Prostate gland (tissue), 2 donors: ENCODE measurements around the gene PCLO. TPM values are rescaled to one million over a fixed set of nuclear protein-coding genes. Genes with fewer than 3 reads are reported as not detected.

ENCODE experiments used
- DNase-seq: peaks from one replicate; pipeline ENCODE4 v3.0.0-alpha.2; 2019; ENCODE audit warnings: low spot score
- H3K27ac ChIP-seq, 2 donors: fragments of 200-600 bp; sonication (generic); 2 replicates each; pipeline ENCODE4 v1.5.1; 2017 to 2019
- H3K27me3 ChIP-seq: fragments of 200-600 bp; sonication (generic); replicated peaks from 2 replicates; pipeline ENCODE4 v1.5.1; 2019; ENCODE audit not compliant: insufficient read depth
- H3K36me3 ChIP-seq, 2 donors: fragments of 200-600 bp; sonication (generic); 1 replicate in 1 of 2; 2 replicates in 1 of 2; pipeline versions ENCODE4 v1.5.1 to v1.8.1; 2017 to 2019
- H3K4me1 ChIP-seq: fragments of 200-600 bp; sonication (generic); replicated peaks from 2 replicates; pipeline ENCODE4 v1.5.1; 2019
- H3K4me3 ChIP-seq, 2 donors: fragments of 200-600 bp; sonication (generic); 2 replicates each; pipeline ENCODE4 v1.5.1; 2017 to 2019
- H3K9me3 ChIP-seq: fragments of 200-600 bp; sonication (generic); 2 replicates; pipeline ENCODE4 v1.5.1; 2017
- POLR2A ChIP-seq: fragments of 450-650 bp; IDR thresholded peaks from one replicate; pipeline ENCODE4 v1.6.1; 2016; ENCODE audit warnings: antibody characterized with exemption, mild to moderate bottlenecking
- POLR2AphosphoS5 ChIP-seq: sonication (generic); formaldehyde crosslinking; IDR thresholded peaks from one replicate; pipeline ENCODE4 v1.6.1; 2017; ENCODE audit warnings: antibody characterized with exemption
- WGBS: methylation state at CpG from one replicate; pipeline ENCODE4 v1.1.5; 2018; 5-methylcytosine and 5-hydroxymethylcytosine counted together
- intact Hi-C: fragments of 100-400 bp; cut with DNase I; formaldehyde crosslinking; loops from one replicate; pipeline ENCODE4 v1.14.2; 2022
- total RNA-seq, 2 donors: library from RNA; depleted of rRNA; stranded (reverse); fragments of >200 nt; gene quantifications; one replicate each; pipeline ENCODE4 v1.1.0, GENCODE V29; 2016
- TF ChIP-seq, protein P1 (sequence below), 4 experiments: fragments of 200-600 bp in 2 of 4; fragments of 450-650 bp in 2 of 4; sonication (generic) in 2 of 4; IDR thresholded peaks; 1 replicate in 3 of 4; 2 replicates in 1 of 4; pipeline ENCODE4 v1.5.1; 2016 to 2019; ENCODE audit warnings: antibody characterized with exemption in 4 of 4, mild to moderate bottlenecking in 2 of 4, moderate library complexity in 2 of 4

The PCLO gene
- total RNA-seq, 2 donors from 2014 or later: 14.5 to 25.2 TPM

DNA sequence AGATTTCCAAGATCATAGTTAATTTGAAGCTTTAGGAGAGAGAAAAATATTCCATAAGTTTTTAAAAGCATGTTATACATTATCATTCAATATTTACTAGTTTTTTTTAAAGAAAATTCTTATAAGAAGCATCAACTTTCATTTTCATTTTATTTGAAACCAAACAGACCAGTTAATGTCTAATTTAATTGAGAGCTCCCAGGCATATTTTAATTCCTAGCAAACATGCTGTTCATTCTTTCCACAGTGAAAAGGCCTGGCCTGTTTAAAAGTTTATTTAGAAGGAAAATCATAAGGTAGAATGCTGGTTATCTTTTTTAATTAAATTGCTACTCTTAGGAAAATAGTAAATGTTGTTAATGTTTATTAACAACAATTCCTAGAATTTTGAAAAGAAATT, 324.4 kb downstream of the PCLO start:
- no peaks in the 10 kb centered on the region for H3K4me1 ChIP-seq
- H3K27me3 ChIP-seq: no peaks in the 10 kb centered on the region
- H3K9me3 ChIP-seq: no peaks in the 10 kb centered on the region
- intact Hi-C loops: no loop called here
- no peaks in the 10 kb centered on the region for H3K36me3 ChIP-seq
- no peak overlapping the region for H3K27ac ChIP-seq
- DNase-seq: no peak
- TF ChIP-seq, protein P1, sequence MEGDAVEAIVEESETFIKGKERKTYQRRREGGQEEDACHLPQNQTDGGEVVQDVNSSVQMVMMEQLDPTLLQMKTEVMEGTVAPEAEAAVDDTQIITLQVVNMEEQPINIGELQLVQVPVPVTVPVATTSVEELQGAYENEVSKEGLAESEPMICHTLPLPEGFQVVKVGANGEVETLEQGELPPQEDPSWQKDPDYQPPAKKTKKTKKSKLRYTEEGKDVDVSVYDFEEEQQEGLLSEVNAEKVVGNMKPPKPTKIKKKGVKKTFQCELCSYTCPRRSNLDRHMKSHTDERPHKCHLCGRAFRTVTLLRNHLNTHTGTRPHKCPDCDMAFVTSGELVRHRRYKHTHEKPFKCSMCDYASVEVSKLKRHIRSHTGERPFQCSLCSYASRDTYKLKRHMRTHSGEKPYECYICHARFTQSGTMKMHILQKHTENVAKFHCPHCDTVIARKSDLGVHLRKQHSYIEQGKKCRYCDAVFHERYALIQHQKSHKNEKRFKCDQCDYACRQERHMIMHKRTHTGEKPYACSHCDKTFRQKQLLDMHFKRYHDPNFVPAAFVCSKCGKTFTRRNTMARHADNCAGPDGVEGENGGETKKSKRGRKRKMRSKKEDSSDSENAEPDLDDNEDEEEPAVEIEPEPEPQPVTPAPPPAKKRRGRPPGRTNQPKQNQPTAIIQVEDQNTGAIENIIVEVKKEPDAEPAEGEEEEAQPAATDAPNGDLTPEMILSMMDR (IDR thresholded peaks at IDR 0.05): no peak
- H3K4me3 ChIP-seq: no peak overlapping the region

DNA sequence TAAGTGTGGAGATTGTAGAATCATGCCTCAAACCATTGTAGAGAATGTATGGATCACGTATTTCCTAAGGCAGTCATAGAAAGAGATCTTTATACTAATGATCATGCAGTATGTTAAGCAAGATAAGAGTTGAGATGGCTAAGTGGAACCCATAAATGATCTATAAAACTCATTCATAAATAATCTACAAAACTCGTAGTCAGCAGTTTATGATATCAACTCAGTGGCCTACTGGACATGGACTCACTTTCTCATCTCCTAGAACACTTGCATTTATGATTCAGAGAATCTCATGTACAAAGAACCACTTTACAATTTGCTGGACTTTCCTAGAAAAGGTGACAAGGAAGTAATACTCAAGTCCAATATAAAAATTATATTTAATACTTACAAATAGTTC, 339.6 kb downstream of the PCLO start:
- Histone ChIP-seq H3K4me3 (no peak overlapping the region), H3K36me3 (no peaks in the 10 kb centered on the region), H3K4me1 (no peaks in the 10 kb centered on the region), H3K9me3 (no peaks in the 10 kb centered on the region), H3K27me3 (no peaks in the 10 kb centered on the region), H3K27ac (no peak overlapping the region)
- TF ChIP-seq POLR2AphosphoS5 (no peak), POLR2A (no peak)
- TF ChIP-seq, protein P1 (IDR thresholded peaks at IDR 0.05): no peak
- intact Hi-C loops: no loop called here
- 72% methylated on average over 2 of the region's 2 CpGs for WGBS
- no peak for DNase-seq

DNA sequence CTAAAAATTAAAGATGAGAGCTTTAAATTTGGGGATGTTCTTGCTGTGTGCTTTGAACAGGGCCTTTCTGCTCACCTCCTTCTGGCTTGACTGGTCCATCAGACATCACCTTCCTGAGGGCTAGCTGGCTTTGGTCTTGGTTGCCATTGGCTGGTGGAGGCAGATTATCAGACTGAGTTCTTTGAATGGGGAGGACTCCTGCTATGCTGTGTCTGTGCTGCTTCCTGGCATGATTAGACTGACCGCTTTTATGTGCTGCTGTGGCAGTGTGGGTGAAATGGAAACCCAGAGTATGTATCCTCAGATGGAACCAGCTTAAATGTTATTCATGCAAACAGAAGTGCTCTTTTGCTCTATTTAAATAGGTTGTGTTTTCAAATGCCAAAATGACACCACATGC, 341.6 kb downstream of the PCLO start:
- Histone ChIP-seq H3K4me3 (no peak overlapping the region), H3K9me3 (no peaks in the 10 kb centered on the region), H3K27ac (no peak overlapping the region), H3K27me3 (no peaks in the 10 kb centered on the region), H3K36me3 (no peaks in the 10 kb centered on the region), H3K4me1 (no peaks in the 10 kb centered on the region)
- 100% methylated on average over 1 of the region's 1 CpG for WGBS
- intact Hi-C loops: no loop called here
- no peak for DNase-seq
- TF ChIP-seq POLR2A: no peak

DNA sequence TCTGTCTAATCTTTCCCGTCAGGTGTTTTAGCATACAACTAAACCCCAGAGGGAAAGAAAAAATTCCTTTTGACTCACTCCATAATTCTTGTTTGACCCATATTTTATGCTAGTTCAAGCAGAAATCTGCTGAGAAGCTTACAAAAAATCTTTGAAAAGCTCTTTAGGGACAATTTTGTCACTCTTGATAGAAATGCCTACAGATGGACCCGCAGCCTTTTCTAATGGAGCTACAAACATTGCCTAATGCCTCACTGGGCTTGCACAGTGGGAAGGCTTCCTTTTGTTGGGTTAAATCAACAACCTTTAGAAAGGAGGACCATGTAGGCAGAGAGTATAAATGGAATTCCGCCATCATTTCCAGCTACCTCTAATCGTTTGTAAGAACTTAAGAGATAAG, 344.5 kb downstream of the PCLO start:
- H3K4me1 ChIP-seq: no peaks in the 10 kb centered on the region
- H3K27me3 ChIP-seq: no peaks in the 10 kb centered on the region
- 74% methylated on average over 4 of the region's 4 CpGs for WGBS
- H3K4me3 ChIP-seq: no peak overlapping the region
- TF ChIP-seq POLR2AphosphoS5 (no peak), POLR2A (no peak)
- TF ChIP-seq, protein P1 (IDR thresholded peaks at IDR 0.05): no peak
- no peak for DNase-seq
- intact Hi-C loops: no loop called here
- H3K36me3 ChIP-seq: no peaks in the 10 kb centered on the region
- no peak overlapping the region for H3K27ac ChIP-seq
- no peaks in the 10 kb centered on the region for H3K9me3 ChIP-seq

DNA sequence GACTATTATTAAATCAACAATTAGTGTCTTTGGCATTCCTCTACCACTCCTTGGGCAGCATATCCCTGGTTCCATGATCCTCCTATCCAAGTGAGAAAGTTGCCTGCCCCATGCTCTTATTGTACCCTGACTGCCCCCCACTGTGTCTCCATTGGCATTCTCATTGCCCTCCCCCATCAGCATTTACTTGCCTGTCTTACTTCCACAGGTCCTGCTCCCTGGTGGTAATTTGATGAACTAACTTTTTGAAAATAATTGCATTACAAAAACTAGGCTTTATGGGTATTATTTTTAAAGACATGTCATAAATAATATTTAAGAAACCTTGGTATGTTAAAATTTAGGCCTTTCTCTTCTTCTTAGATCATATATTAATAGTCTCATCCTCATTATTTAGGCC, 346.4 kb downstream of the PCLO start:
- no peak overlapping the region for H3K4me3 ChIP-seq
- TF ChIP-seq POLR2AphosphoS5 (no peak), POLR2A (no peak)
- TF ChIP-seq, protein P1 (IDR thresholded peaks at IDR 0.05): no peak
- no peaks in the 10 kb centered on the region for H3K4me1 ChIP-seq
- no peaks in the 10 kb centered on the region for H3K36me3 ChIP-seq
- DNase-seq: no peak
- H3K9me3 ChIP-seq: no peaks in the 10 kb centered on the region
- intact Hi-C loops: no loop called here
- no peaks in the 10 kb centered on the region for H3K27me3 ChIP-seq
- H3K27ac ChIP-seq: no peak overlapping the region
